Body of pancreas (tissue), 4 donors: ENCODE data around the gene ACSL6.

ENCODE experiments used
- POLR2A ChIP-seq, 3 donors: fragments of 450-650 bp; IDR thresholded peaks; one replicate each; pipeline ENCODE4 v1.6.1; 2016; ENCODE audit warnings: antibody characterized with exemption in 3 of 3, mild to moderate bottlenecking in 2 of 3
- TF ChIP-seq, protein P1 (sequence below), 7 experiments: fragments of 450-650 bp in 4 of 7; fragments of 200-600 bp in 3 of 7; sonication (generic) in 3 of 7; IDR thresholded peaks; one replicate each; pipeline ENCODE4 v1.5.1; 2016 to 2019; ENCODE audit warnings: antibody characterized with exemption in 7 of 7

DNA sequence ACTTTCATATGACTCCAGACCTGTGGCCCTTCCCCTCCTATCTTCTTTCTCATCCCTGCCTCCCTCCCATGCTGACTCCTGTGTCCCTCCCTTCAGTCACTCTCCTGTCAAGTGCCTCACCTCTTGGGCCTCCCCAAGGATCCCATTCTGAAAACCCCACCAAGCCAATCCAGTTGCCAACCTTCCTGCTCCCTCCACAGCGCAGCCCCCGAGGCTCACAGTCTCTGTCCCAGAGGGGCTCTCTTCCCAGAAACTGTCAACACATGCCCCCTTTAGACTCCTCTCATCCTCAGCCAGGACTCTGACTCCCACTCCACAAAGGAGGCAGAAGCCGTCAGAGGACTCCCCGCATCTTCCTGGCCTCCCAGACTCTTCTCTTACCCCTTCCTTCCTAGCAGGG, 30.8 kb downstream of the ACSL6 start:
- TF ChIP-seq, protein P1, sequence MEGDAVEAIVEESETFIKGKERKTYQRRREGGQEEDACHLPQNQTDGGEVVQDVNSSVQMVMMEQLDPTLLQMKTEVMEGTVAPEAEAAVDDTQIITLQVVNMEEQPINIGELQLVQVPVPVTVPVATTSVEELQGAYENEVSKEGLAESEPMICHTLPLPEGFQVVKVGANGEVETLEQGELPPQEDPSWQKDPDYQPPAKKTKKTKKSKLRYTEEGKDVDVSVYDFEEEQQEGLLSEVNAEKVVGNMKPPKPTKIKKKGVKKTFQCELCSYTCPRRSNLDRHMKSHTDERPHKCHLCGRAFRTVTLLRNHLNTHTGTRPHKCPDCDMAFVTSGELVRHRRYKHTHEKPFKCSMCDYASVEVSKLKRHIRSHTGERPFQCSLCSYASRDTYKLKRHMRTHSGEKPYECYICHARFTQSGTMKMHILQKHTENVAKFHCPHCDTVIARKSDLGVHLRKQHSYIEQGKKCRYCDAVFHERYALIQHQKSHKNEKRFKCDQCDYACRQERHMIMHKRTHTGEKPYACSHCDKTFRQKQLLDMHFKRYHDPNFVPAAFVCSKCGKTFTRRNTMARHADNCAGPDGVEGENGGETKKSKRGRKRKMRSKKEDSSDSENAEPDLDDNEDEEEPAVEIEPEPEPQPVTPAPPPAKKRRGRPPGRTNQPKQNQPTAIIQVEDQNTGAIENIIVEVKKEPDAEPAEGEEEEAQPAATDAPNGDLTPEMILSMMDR (IDR thresholded peaks at IDR 0.05), result no peak
- no peak for TF ChIP-seq POLR2A (IDR thresholded peaks at IDR 0.05)
